HEK293 (cell line): Measurements from ENCODE around the gene MFAP1.
A peak's percentile ranks its signal among the peaks of the same experiment; 100 is the strongest.

ENCODE experiments used
- CTCF ChIA-PET: fragments of 350-600 bp; formaldehyde crosslinking; extraction: SDS; loops from one replicate; lab custom pipeline; 2021; ENCODE audit warnings: antibody characterized with exemption; lab: Yijun Ruan, JAX
- POLR2A ChIA-PET: fragments of 300-600 bp; formaldehyde crosslinking; extraction: SDS; loops from one replicate; lab custom pipeline; 2020; ENCODE audit warnings: antibody characterized with exemption, inconsistent platforms; lab: Yijun Ruan, JAX
- H3K27ac ChIP-seq: fragments of 200-500 bp; sonication (Bioruptor generic); 2 replicates; pipeline ENCODE4 v1.5.1; 2014; ENCODE audit warnings: low read depth, low read length, control low read depth, inconsistent platforms; ENCODE audit errors: extremely low read depth
- H3K36me3 ChIP-seq, 2 experiments: fragments of 200-500 bp in 1 of 2; sonication (Bioruptor generic) in 1 of 2; 1 replicate in 1 of 2; 2 replicates in 1 of 2; pipeline ENCODE4 v1.5.1; 2014 to 2017; ENCODE audit warnings: inconsistent platforms in 2 of 2, low read length in 2 of 2; ENCODE audit not compliant: control insufficient read depth in 2 of 2, insufficient read depth in 1 of 2
- H3K4me1 ChIP-seq: fragments of 200-500 bp; sonication (Bioruptor generic); 2 replicates; pipeline ENCODE4 v1.5.1; 2014; ENCODE audit warnings: mild to moderate bottlenecking, low read length, inconsistent platforms; ENCODE audit not compliant: control insufficient read depth, insufficient read depth
- H3K4me3 ChIP-seq: 2 replicates; pipeline ENCODE4 v1.5.1; 2011; ENCODE audit warnings: low read depth, mild to moderate bottlenecking, control low read depth, low read length, moderate library complexity
- H3K9me3 ChIP-seq: fragments of 200-500 bp; sonication (Bioruptor generic); 2 replicates; pipeline ENCODE4 v1.5.1; 2014; ENCODE audit warnings: low read depth, low read length, inconsistent platforms; ENCODE audit not compliant: control insufficient read depth, insufficient read depth
- AEBP2 ChIP-seq: fragments of 450-650 bp; formaldehyde crosslinking; IDR thresholded peaks from 2 replicates; pipeline ENCODE4 v1.5.1; 2016; ENCODE audit warnings: missing biosample characterization, missing genetic modification characterization, borderline replicate concordance
- SP2 ChIP-seq: fragments of 450-650 bp; formaldehyde crosslinking; IDR thresholded peaks from 2 replicates; pipeline ENCODE4 v1.5.1; 2016; ENCODE audit warnings: missing biosample characterization, missing genetic modification characterization
- SP3 ChIP-seq: fragments of 450-650 bp; formaldehyde crosslinking; IDR thresholded peaks from 2 replicates; pipeline ENCODE4 v1.5.1; 2016; ENCODE audit warnings: missing biosample characterization, missing genetic modification characterization
- SP7 ChIP-seq: fragments of 450-650 bp; formaldehyde crosslinking; IDR thresholded peaks from 2 replicates; pipeline ENCODE4 v1.5.1; 2016; ENCODE audit warnings: missing biosample characterization, missing genetic modification characterization
- TRIM28 ChIP-seq: IDR thresholded peaks from 2 replicates; pipeline ENCODE4 v1.6.1; 2011; ENCODE audit warnings: low read length, control low read depth, borderline replicate concordance
- ZIC2 ChIP-seq: fragments of 450-650 bp; formaldehyde crosslinking; IDR thresholded peaks from 2 replicates; pipeline ENCODE4 v1.5.1; 2016; ENCODE audit warnings: missing biosample characterization, missing genetic modification characterization
- ZNF138 ChIP-seq: fragments of 450-650 bp; formaldehyde crosslinking; IDR thresholded peaks from 2 replicates; pipeline ENCODE4 v1.5.1; 2016; ENCODE audit warnings: missing biosample characterization, missing genetic modification characterization, borderline replicate concordance
- ZNF280C ChIP-seq: fragments of 450-650 bp; formaldehyde crosslinking; IDR thresholded peaks from 2 replicates; pipeline ENCODE4 v1.5.1; 2016; ENCODE audit warnings: missing biosample characterization, missing genetic modification characterization
- ZNF311 ChIP-seq: fragments of 450-650 bp; formaldehyde crosslinking; IDR thresholded peaks from 2 replicates; pipeline ENCODE4 v1.5.1; 2017; ENCODE audit warnings: missing biosample characterization, missing genetic modification characterization, borderline replicate concordance
- ZNF341 ChIP-seq: fragments of 450-650 bp; formaldehyde crosslinking; IDR thresholded peaks from 2 replicates; pipeline ENCODE4; 2016; ENCODE audit warnings: low read depth, missing biosample characterization, missing genetic modification characterization
- ZNF514 ChIP-seq: fragments of 450-650 bp; formaldehyde crosslinking; IDR thresholded peaks from 2 replicates; pipeline ENCODE4 v1.5.1; 2016; ENCODE audit warnings: missing biosample characterization, missing genetic modification characterization
- ZNF626 ChIP-seq: fragments of 450-650 bp; sonication (Bioruptor Pico); formaldehyde crosslinking; IDR thresholded peaks from 2 replicates; pipeline ENCODE4 v1.5.1; 2018; ENCODE audit warnings: missing biosample characterization, missing genetic modification characterization, inconsistent platforms
- ZNF660 ChIP-seq: fragments of 450-650 bp; IDR thresholded peaks from 2 replicates; pipeline ENCODE4 v1.5.1; 2018; ENCODE audit warnings: missing biosample characterization, mild to moderate bottlenecking, missing genetic modification characterization
- ZNF677 ChIP-seq: fragments of 450-650 bp; IDR thresholded peaks from 2 replicates; pipeline ENCODE4 v1.5.0; 2018; ENCODE audit warnings: missing biosample characterization, mild to moderate bottlenecking, missing genetic modification characterization, moderate library complexity
- ZNF76 ChIP-seq: fragments of 450-650 bp; formaldehyde crosslinking; IDR thresholded peaks from 2 replicates; pipeline ENCODE4; 2016; ENCODE audit warnings: low read depth, missing biosample characterization, missing genetic modification characterization, borderline replicate concordance
- ZSCAN16 ChIP-seq: fragments of 450-650 bp; formaldehyde crosslinking; IDR thresholded peaks from 2 replicates; pipeline ENCODE4 v1.5.1; 2016; ENCODE audit warnings: missing biosample characterization, missing genetic modification characterization
- TF ChIP-seq, protein P1 (sequence below): fragments of 450-650 bp; formaldehyde crosslinking; IDR thresholded peaks from 2 replicates; pipeline ENCODE4 v1.5.1; 2016; ENCODE audit warnings: missing biosample characterization, missing genetic modification characterization
- TF ChIP-seq, protein P2 (sequence below): fragments of 450-650 bp; formaldehyde crosslinking; IDR thresholded peaks from 2 replicates; pipeline ENCODE4 v1.5.1; 2016; ENCODE audit warnings: missing biosample characterization, missing genetic modification characterization
- TF ChIP-seq, protein P3 (sequence below): fragments of 450-650 bp; formaldehyde crosslinking; IDR thresholded peaks from 2 replicates; pipeline ENCODE4 v1.5.1; 2017; ENCODE audit warnings: missing biosample characterization, missing genetic modification characterization

Gene MFAP1

GRCh38 chr15:43800286-43801141 lies 24.0 kb downstream of the MFAP1 start, which contains the start of gene HYPK (continued):
- TF ChIP-seq, protein P1, sequence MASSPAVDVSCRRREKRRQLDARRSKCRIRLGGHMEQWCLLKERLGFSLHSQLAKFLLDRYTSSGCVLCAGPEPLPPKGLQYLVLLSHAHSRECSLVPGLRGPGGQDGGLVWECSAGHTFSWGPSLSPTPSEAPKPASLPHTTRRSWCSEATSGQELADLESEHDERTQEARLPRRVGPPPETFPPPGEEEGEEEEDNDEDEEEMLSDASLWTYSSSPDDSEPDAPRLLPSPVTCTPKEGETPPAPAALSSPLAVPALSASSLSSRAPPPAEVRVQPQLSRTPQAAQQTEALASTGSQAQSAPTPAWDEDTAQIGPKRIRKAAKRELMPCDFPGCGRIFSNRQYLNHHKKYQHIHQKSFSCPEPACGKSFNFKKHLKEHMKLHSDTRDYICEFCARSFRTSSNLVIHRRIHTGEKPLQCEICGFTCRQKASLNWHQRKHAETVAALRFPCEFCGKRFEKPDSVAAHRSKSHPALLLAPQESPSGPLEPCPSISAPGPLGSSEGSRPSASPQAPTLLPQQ (tag by site-specific recombination), result peak; percentile 78
- TF ChIP-seq AEBP2 (no peak), ZNF660 (tag by site-specific recombination) (no peak), SP7 (tag by site-specific recombination) (peak; percentile 73; the same call in 1 of the 2 replicates), ZSCAN16 (tag by site-specific recombination) (no peak), TRIM28 (no peak), SP3 (tag by site-specific recombination) (peak; percentile 82)
- TF ChIP-seq, protein P2, sequence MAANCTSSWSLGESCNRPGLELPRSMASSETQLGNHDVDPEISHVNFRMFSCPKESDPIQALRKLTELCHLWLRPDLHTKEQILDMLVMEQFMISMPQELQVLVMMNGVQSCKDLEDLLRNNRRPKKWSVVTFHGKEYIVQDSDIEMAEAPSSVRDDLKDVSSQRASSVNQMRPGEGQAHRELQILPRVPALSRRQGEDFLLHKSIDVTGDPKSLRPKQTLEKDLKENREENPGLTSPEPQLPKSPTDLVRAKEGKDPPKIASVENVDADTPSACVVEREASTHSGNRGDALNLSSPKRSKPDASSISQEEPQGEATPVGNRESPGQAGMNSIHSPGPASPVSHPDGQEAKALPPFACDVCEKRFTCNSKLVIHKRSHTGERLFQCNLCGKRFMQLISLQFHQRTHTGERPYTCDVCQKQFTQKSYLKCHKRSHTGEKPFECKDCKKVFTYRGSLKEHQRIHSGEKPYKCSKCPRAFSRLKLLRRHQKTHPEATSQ (tag by site-specific recombination), result no peak

GRCh38 chr15:43799945-43800285 lies 24.6 kb downstream of the MFAP1 start, which contains the start of gene SERINC4:
Gene SERINC4, minus strand, starts transcription at chr15:43800220. Its CDS starts 234 bp downstream, at chr15:43799986.
- ChIA-PET POLR2A (interaction anchor here (1.6 to 2.1 kb wide), 3 partner anchors 10 to 24 kb away, joined by 6 to 12 read pairs (median 8); partner anchors contain the start of genes ELL3 and MFAP1), CTCF (no interaction called here)
- no peaks in the 10 kb centered on the region for H3K9me3 ChIP-seq
- TF ChIP-seq ZNF341 (peak; percentile 53; the same call in 1 of the 2 replicates), ZNF311 (tag by site-specific recombination) (no peak)
- H3K27ac ChIP-seq, result peak within 1 kb of the TSS; percentile 65
- H3K4me3 ChIP-seq, result peak within 1 kb of the TSS; percentile 88
- 0 out of 2 replicates have a peak, but pooled peaks cover 3% of the 10 kb centered on the region for H3K4me1 ChIP-seq
- peaks cover 5 to 70% of the 10 kb centered on the region in 2 experiments for H3K36me3 ChIP-seq

- Histone ChIP-seq H3K36me3 (peaks cover 5 to 70% of the 10 kb centered on the region in 2 experiments), H3K9me3 (no peaks in the 10 kb centered on the region), H3K4me3 (no peak overlapping the region), H3K4me1 (0 out of 2 replicates have a peak, but pooled peaks cover 3% of the 10 kb centered on the region), H3K27ac (no peak overlapping the region)
- ChIA-PET CTCF (no interaction called here), POLR2A (interaction anchor here (1.8 kb wide), 1 partner anchor 23 kb away, joined by 8 read pairs; the partner anchor contains the start of gene ELL3)
- TF ChIP-seq ZNF76 (tag by site-specific recombination) (no peak), ZNF514 (no peak), ZNF138 (tag by site-specific recombination) (no peak), ZNF626 (tag by site-specific recombination) (no peak), ZNF280C (no peak), ZIC2 (tag by site-specific recombination) (peak; percentile 59), ZNF677 (tag by site-specific recombination) (no peak), SP2 (tag by site-specific recombination) (no peak), ZSCAN16 (tag by site-specific recombination) (no peak)
- TF ChIP-seq, protein P3, sequence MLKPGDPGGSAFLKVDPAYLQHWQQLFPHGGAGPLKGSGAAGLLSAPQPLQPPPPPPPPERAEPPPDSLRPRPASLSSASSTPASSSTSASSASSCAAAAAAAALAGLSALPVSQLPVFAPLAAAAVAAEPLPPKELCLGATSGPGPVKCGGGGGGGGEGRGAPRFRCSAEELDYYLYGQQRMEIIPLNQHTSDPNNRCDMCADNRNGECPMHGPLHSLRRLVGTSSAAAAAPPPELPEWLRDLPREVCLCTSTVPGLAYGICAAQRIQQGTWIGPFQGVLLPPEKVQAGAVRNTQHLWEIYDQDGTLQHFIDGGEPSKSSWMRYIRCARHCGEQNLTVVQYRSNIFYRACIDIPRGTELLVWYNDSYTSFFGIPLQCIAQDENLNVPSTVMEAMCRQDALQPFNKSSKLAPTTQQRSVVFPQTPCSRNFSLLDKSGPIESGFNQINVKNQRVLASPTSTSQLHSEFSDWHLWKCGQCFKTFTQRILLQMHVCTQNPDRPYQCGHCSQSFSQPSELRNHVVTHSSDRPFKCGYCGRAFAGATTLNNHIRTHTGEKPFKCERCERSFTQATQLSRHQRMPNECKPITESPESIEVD (tag by site-specific recombination), result no peak
Measured at GRCh38 chr15:43799209-43799944, 25.1 kb downstream of the MFAP1 start.
